ENCODE results near the gene TNFRSF14. TPM values are rescaled to one million over a fixed set of nuclear protein-coding genes. Genes with fewer than 3 reads are reported as not detected.

The TNFRSF14 gene
- total and polyA plus RNA-seq, 2 donors (not counting 1 experiment from before 2014, with no cell fraction given): 239 to 427 TPM

- H4K20me1 ChIP-seq (ENCODE audit: control insufficient read depth, insufficient read depth, low read length, poor library complexity, severe bottlenecking): no peaks in the 10 kb centered on the region
- no peak overlapping the region for H3K4me2 ChIP-seq (replicated peaks; ENCODE audit: low read depth, low read length, poor library complexity, severe bottlenecking)
- intact Hi-C loops (cut with micrococcal nuclease): no loop called here
- no peaks in the 10 kb centered on the region for H3K4me1 ChIP-seq (ENCODE audit: control insufficient read depth in 2 of 2, insufficient read depth in 2 of 2, low read length in 2 of 2)
- POLR2A ChIA-PET: no interaction called here
- H2AFZ ChIP-seq (ENCODE audit: insufficient read depth, low read depth, low read length, poor library complexity, severe bottlenecking): no peak overlapping the region
- no peaks in the 10 kb centered on the region for H3K79me2 ChIP-seq (ENCODE audit: control insufficient read depth, insufficient read depth, low read length)
- Mint-ChIP-seq H3K4me1 (no peaks in the 10 kb centered on the region), H3K4me3 (no peak overlapping the region), H3K9me3 (ENCODE audit: insufficient read depth) (peaks cover 4% of the 10 kb centered on the region), H3K27me3 (peaks cover 9% of the 10 kb centered on the region), H3K27ac (no peak overlapping the region)
- ATAC-seq (ENCODE audit: low read depth): no peak
- no peak overlapping the region for H3K4me3 ChIP-seq (ENCODE audit: control extremely low read depth in 1 of 5, extremely low read depth in 1 of 5, insufficient read depth in 1 of 5, low read depth in 2 of 5, low read length in 4 of 5)
- WGBS (ENCODE audit: insufficient coverage): 88% methylated on average over 36 of the region's 36 CpGs
- CTCF ChIA-PET: no interaction called here
- no peak for DNase-seq
- H3K27me3 ChIP-seq (replicated peaks in 1 of 4; ENCODE audit: control extremely low read depth in 1 of 4, control insufficient read depth in 3 of 4, insufficient read depth in 4 of 4, low read length in 3 of 4): peaks cover 0 to 18% (median 0%) of the 10 kb centered on the region in 4 experiments
- no peak for TF ChIP-seq CTCF (IDR thresholded peaks at IDR 0.05)
- no peak overlapping the region for H3K27ac ChIP-seq (ENCODE audit: low read length in 2 of 2)
- no peak overlapping the region for H3K9ac ChIP-seq (ENCODE audit: low read length)
- no peaks in the 10 kb centered on the region for H3K36me3 ChIP-seq (replicated peaks in 1 of 2; ENCODE audit: control extremely low read depth in 1 of 2, control insufficient read depth in 1 of 2, extremely low read depth in 1 of 2, insufficient read depth in 2 of 2, low read length in 1 of 2)
- peaks cover 0 to 4% (median 0%) of the 10 kb centered on the region in 3 donors for H3K9me3 ChIP-seq (ENCODE audit: control extremely low read depth in 1 of 3, control insufficient read depth in 2 of 3, insufficient read depth in 1 of 3, low read length in 2 of 3)
These were observed 50.9 kb downstream of the TNFRSF14 start for GRCh38 chr1:2606881-2607621.

DNA sequence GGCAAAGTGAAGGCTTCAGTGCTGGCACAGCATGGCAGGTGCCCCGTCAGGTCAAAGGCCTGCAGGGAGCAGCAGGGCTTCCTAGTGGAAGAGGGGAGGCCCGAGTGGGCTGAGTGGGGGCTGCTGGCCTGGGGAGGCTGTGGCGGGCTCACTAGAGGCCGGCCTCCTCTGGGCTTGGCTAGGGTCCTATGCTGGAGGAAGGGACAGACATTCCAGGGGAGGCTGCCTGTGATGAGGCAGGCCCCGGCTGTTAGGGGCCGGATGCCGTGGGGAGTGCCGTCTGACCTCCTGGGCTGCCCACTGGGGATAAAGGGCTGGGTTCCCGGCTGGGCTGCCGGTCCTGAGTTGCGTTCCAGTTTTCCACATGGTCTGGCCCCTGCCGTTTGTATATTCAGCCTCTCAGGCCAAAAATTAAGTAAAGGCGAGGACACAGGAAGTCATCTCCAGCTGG lies 51.5 kb downstream of the TNFRSF14 start:
- H3K27ac ChIP-seq (ENCODE audit: low read length in 2 of 2): no peak overlapping the region
- H3K9me3 Mint-ChIP-seq (ENCODE audit: insufficient read depth): peaks cover 4% of the 10 kb centered on the region
- no peaks in the 10 kb centered on the region for H3K4me1 ChIP-seq (ENCODE audit: control insufficient read depth in 2 of 2, insufficient read depth in 2 of 2, low read length in 2 of 2)
- TF ChIP-seq CTCF (IDR thresholded peaks at IDR 0.05) (no peak), EZH2 (IDR thresholded peaks at IDR 0.05; ENCODE audit: borderline replicate concordance, insufficient read depth, low read depth, low read length, poor library complexity, severe bottlenecking) (no peak)
- H3K79me2 ChIP-seq (ENCODE audit: control insufficient read depth, insufficient read depth, low read length): no peaks in the 10 kb centered on the region
- 85% methylated on average over 12 of the region's 13 CpGs for WGBS (ENCODE audit: insufficient coverage)
- POLR2A ChIA-PET: no interaction called here
- no peak overlapping the region for H3K27ac Mint-ChIP-seq
- peaks cover 0 to 6% (median 0%) of the 10 kb centered on the region in 3 donors for H3K9me3 ChIP-seq (ENCODE audit: control extremely low read depth in 1 of 3, control insufficient read depth in 2 of 3, insufficient read depth in 1 of 3, low read length in 2 of 3)
- H3K4me2 ChIP-seq (replicated peaks; ENCODE audit: low read depth, low read length, poor library complexity, severe bottlenecking): no peak overlapping the region
- H3K9ac ChIP-seq (ENCODE audit: low read length): no peak overlapping the region
- CTCF ChIA-PET: no interaction called here
- no peak for DNase-seq
- ATAC-seq (ENCODE audit: low read depth): no peak
- peaks cover 8% of the 10 kb centered on the region for H3K27me3 Mint-ChIP-seq
- H3K4me1 Mint-ChIP-seq: no peaks in the 10 kb centered on the region
- peaks cover 0 to 24% (median 0%) of the 10 kb centered on the region in 4 experiments for H3K27me3 ChIP-seq (replicated peaks in 1 of 4; ENCODE audit: control extremely low read depth in 1 of 4, control insufficient read depth in 3 of 4, insufficient read depth in 4 of 4, low read length in 3 of 4)
- intact Hi-C loops (cut with micrococcal nuclease): no loop called here
- H3K4me3 Mint-ChIP-seq: no peak overlapping the region
- no peak overlapping the region for H2AFZ ChIP-seq (ENCODE audit: insufficient read depth, low read depth, low read length, poor library complexity, severe bottlenecking)
- no peaks in the 10 kb centered on the region for H4K20me1 ChIP-seq (ENCODE audit: control insufficient read depth, insufficient read depth, low read length, poor library complexity, severe bottlenecking)
- no peaks in the 10 kb centered on the region for H3K36me3 ChIP-seq (replicated peaks in 1 of 2; ENCODE audit: control extremely low read depth in 1 of 2, control insufficient read depth in 1 of 2, extremely low read depth in 1 of 2, insufficient read depth in 2 of 2, low read length in 1 of 2)
- H3K4me3 ChIP-seq (ENCODE audit: control extremely low read depth in 1 of 5, extremely low read depth in 1 of 5, insufficient read depth in 1 of 5, low read depth in 2 of 5, low read length in 4 of 5): no peak overlapping the region

All from B cell (primary cell).